H1 (cell line): ENCODE measurements around the gene LMAN1L. TPM values are rescaled to one million over a fixed set of nuclear protein-coding genes. Genes with fewer than 3 reads are reported as not detected.

Source experiments
- ATF2 ChIP-seq: IDR thresholded peaks from 2 replicates; pipeline ENCODE4 v1.6.1; 2012; ENCODE audit warnings: low read length, inconsistent platforms
- BACH1 ChIP-seq: IDR thresholded peaks from 2 replicates; pipeline ENCODE4 v1.6.1; 2012; ENCODE audit warnings: low read length, improper control_type of control experiment
- EGR1 ChIP-seq: IDR thresholded peaks from 2 replicates; pipeline ENCODE4 v1.6.1; 2011; ENCODE audit warnings: low read depth, low read length, borderline replicate concordance
- KDM4A ChIP-seq: IDR thresholded peaks from one replicate; pipeline ENCODE4 v1.7.1; 2012; ENCODE audit warnings: low read depth, mild to moderate bottlenecking, moderate library complexity, low read length, inconsistent platforms; ENCODE audit not compliant: severe bottlenecking
- POLR2A ChIP-seq, 2 experiments: IDR thresholded peaks; 1 replicate in 1 of 2; 2 replicates in 1 of 2; pipeline ENCODE4 v1.6.1; 2011; ENCODE audit warnings: low read depth in 2 of 2, low read length in 2 of 2, mild to moderate bottlenecking in 2 of 2; ENCODE audit errors: control extremely low read depth in 1 of 2
- SIX5 ChIP-seq: IDR thresholded peaks from 2 replicates; pipeline ENCODE4 v1.6.1; 2011; ENCODE audit warnings: mild to moderate bottlenecking, low read depth, low read length
- SRF ChIP-seq: IDR thresholded peaks from 2 replicates; pipeline ENCODE4 v1.6.1; 2011; ENCODE audit warnings: mild to moderate bottlenecking, low read depth, low read length, moderate library complexity
- SUZ12 ChIP-seq: fragments of 200-600 bp; sonication (generic); IDR thresholded peaks from 2 replicates; pipeline ENCODE4 v1.6.1; 2012; ENCODE audit warnings: mild to moderate bottlenecking, inconsistent platforms, low read length, moderate library complexity, mixed read lengths
- polyA plus RNA-seq, 7 experiments: library from polyadenylated mRNA; depleted of rRNA in 3 of 7; stranded (reverse) in 5 of 7; unstranded in 2 of 7; fragments of >200 nt in 5 of 7; fragments of 200-250 nt in 2 of 7; gene quantifications; 1 replicate in 5 of 7; 2 replicates in 1 of 7; 4 replicates in 1 of 7; pipeline versions ENCODE4 v1.2.1 to v1.2.3, GENCODE V29; 2011 to 2013; ENCODE audit warnings: missing spikeins in 2 of 7, mixed read lengths in 2 of 7
- total RNA-seq: library from RNA; stranded (reverse); fragmentation: NEBNext Ultra II Directional; extraction: Animal tissue kit (Norgen Biotek cat#: 25700); gene quantifications from 2 replicates; pipeline ENCODE4 v1.2.1, GENCODE V29; 2021
- TF ChIP-seq, protein P1 (sequence below): IDR thresholded peaks from 2 replicates; pipeline ENCODE4 v1.6.1; 2011; ENCODE audit warnings: low read length, improper control_type of control experiment

Gene LMAN1L
- total and polyA plus RNA-seq, 2 of the 8 experiments (the other 6 are each of a cell fraction or from before 2014, with no cell fraction given) = not detected

GRCh38 chr15:74790080-74790916 is 22.3 kb upstream of the LMAN1L start (continued):
- TF ChIP-seq, protein P1, sequence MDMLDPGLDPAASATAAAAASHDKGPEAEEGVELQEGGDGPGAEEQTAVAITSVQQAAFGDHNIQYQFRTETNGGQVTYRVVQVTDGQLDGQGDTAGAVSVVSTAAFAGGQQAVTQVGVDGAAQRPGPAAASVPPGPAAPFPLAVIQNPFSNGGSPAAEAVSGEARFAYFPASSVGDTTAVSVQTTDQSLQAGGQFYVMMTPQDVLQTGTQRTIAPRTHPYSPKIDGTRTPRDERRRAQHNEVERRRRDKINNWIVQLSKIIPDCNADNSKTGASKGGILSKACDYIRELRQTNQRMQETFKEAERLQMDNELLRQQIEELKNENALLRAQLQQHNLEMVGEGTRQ = no peak
- TF ChIP-seq EGR1 (no peak), POLR2A (IDR thresholded peaks at IDR 0.05; ENCODE audit: control extremely low read depth in 1 of 2, low read depth in 2 of 2, low read length in 2 of 2) (no peak), ATF2 (no peak), BACH1 (no peak), SRF (no peak), SIX5 (no peak), SUZ12 (no peak), KDM4A (no peak)
